ENCODE measurements around the gene HOXA10. TPM values are rescaled to one million over a fixed set of nuclear protein-coding genes. Genes with fewer than 3 reads are reported as not detected.

HOXA10 gene
- total RNA-seq, 1 experiment from 2014 or later = not detected

DNA sequence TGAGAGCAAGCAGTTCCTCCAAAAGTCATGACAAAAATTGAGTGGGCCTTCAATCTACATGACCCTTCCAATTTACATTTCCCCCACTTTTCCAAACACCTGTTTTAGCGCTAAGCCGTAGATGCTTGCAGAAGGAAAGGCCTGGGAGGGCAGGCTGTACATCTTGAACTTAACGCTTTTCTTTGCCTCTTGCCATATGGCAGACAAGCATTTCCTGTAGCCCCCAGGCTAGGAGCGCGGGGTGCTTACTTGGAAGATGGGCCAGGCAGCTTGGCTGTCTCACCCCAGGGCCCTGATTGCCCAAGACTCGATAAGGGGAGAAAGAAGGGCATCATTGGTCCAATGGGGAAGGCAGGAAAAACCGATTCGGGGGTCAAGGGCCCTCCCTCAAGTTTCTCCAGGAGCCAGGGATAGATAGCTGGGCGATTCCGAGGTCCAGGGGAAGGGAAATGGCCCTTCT, 1.8 kb downstream of the HOXA10 start:
- peaks cover 85% of the 10 kb centered on the region for H3K27me3 ChIP-seq (replicated peaks; ENCODE audit: insufficient read depth, low read depth, low read length, poor library complexity)
- no TSS peak for BruUV-seq (replicated peaks)
- H3K4me3 ChIP-seq (ENCODE audit: low read depth, low read length, poor library complexity, severe bottlenecking) = no peak overlapping the region
- peaks cover 7% of the 10 kb centered on the region for H3K4me1 ChIP-seq (ENCODE audit: insufficient read depth, low read length, poor library complexity, severe bottlenecking)
- ChIA-PET CTCF (no interaction called here), POLR2A (ENCODE audit: low non-redundant PET) (no interaction called here)
- H3K36me3 ChIP-seq (ENCODE audit: insufficient read depth, low read length, poor library complexity, severe bottlenecking) = no peaks in the 10 kb centered on the region
- intact Hi-C loops (cut with micrococcal nuclease; ENCODE audit: unreplicated experiment) = no loop called here
- no peak overlapping the region for H3K27ac ChIP-seq (ENCODE audit: low read depth, low read length, poor library complexity, severe bottlenecking)
- TF ChIP-seq CTCF (conservative IDR thresholded peaks at IDR 0.05; ENCODE audit: low read depth, low read length) = no peak
- TF ChIP-seq EZH2 (IDR thresholded peaks at IDR 0.05; ENCODE audit: borderline replicate concordance, low read depth, low read length, poor library complexity, severe bottlenecking) = no peak
- H3K9me3 ChIP-seq (ENCODE audit: low read depth, low read length, poor library complexity, severe bottlenecking) = no peaks in the 10 kb centered on the region
- no peak for DNase-seq (ENCODE audit: low spot score)

DNA sequence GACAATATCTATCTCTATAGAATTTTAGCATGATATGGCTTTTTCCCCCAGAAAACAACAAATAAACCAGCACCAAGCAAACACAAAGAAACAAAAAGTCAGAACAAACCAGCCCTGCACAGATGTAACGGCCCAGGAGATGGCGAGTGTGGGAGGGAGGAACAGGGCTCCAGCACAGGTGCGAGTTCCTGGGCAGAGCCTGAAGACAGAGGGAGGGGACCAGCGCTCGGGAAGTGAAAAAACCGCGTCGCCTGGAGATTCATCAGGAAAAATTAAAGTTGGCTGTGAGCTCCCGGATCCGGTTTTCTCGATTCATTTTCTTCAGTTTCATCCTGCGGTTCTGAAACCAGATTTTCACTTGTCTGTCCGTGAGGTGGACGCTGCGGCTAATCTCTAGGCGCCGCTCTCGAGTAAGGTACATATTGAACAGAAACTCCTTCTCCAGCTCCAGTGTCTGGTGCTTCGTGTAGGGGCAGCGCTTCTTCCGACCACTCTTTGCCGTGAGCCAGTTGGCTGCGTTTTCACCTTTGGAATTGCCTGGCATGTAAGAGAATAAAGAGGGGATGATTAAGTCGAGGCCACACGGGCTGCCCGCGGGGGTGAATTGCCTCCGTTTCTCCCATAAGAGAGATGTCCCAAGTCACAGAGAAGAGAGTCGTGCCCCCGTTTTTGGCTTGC, 2.3 kb downstream of the HOXA10 start:
- no peak for DNase-seq (ENCODE audit: low spot score)
- TF ChIP-seq EZH2 (IDR thresholded peaks at IDR 0.05; ENCODE audit: borderline replicate concordance, low read depth, low read length, poor library complexity, severe bottlenecking) (no peak), CTCF (conservative IDR thresholded peaks at IDR 0.05; ENCODE audit: low read depth, low read length) (no peak)
- no peak overlapping the region for H3K4me3 ChIP-seq (ENCODE audit: low read depth, low read length, poor library complexity, severe bottlenecking)
- H3K27ac ChIP-seq (ENCODE audit: low read depth, low read length, poor library complexity, severe bottlenecking) = no peak overlapping the region
- CTCF ChIA-PET = no interaction called here
- H3K36me3 ChIP-seq (ENCODE audit: insufficient read depth, low read length, poor library complexity, severe bottlenecking) = no peaks in the 10 kb centered on the region
- peaks cover 7% of the 10 kb centered on the region for H3K4me1 ChIP-seq (ENCODE audit: insufficient read depth, low read length, poor library complexity, severe bottlenecking)
- intact Hi-C loops (cut with micrococcal nuclease; ENCODE audit: unreplicated experiment) = no loop called here
- POLR2A ChIA-PET (ENCODE audit: low non-redundant PET) = no interaction called here
- no peaks in the 10 kb centered on the region for H3K9me3 ChIP-seq (ENCODE audit: low read depth, low read length, poor library complexity, severe bottlenecking)
- BruUV-seq (replicated peaks) = no TSS peak
- H3K27me3 ChIP-seq (replicated peaks; ENCODE audit: insufficient read depth, low read depth, low read length, poor library complexity) = peaks cover 85% of the 10 kb centered on the region

GRCh38 chr7:27171325-27171636, 2.8 kb downstream of the HOXA10 start:
- H3K4me1 ChIP-seq (ENCODE audit: insufficient read depth, low read length, poor library complexity, severe bottlenecking) = peaks cover 7% of the 10 kb centered on the region
- CTCF ChIA-PET = no interaction called here

More at GRCh38 chr7:27171325-27171636, 2.8 kb downstream of the HOXA10 start:
- Histone ChIP-seq H3K27me3 (replicated peaks; ENCODE audit: insufficient read depth, low read depth, low read length, poor library complexity) (peaks cover 85% of the 10 kb centered on the region), H3K27ac (ENCODE audit: low read depth, low read length, poor library complexity, severe bottlenecking) (no peak overlapping the region), H3K36me3 (ENCODE audit: insufficient read depth, low read length, poor library complexity, severe bottlenecking) (no peaks in the 10 kb centered on the region), H3K9me3 (ENCODE audit: low read depth, low read length, poor library complexity, severe bottlenecking) (no peaks in the 10 kb centered on the region), H3K4me3 (ENCODE audit: low read depth, low read length, poor library complexity, severe bottlenecking) (no peak overlapping the region)
- POLR2A ChIA-PET (ENCODE audit: low non-redundant PET) = no interaction called here
- intact Hi-C loops (cut with micrococcal nuclease; ENCODE audit: unreplicated experiment) = no loop called here
- BruUV-seq (replicated peaks) = no TSS peak
- DNase-seq (ENCODE audit: low spot score) = no peak
- no peak for TF ChIP-seq CTCF (conservative IDR thresholded peaks at IDR 0.05; ENCODE audit: low read depth, low read length)
- TF ChIP-seq EZH2 (IDR thresholded peaks at IDR 0.05; ENCODE audit: borderline replicate concordance, low read depth, low read length, poor library complexity, severe bottlenecking) = no peak
